Liver (tissue), 9 donors: ENCODE data around the gene OOSP4A. TPM values are rescaled to one million over a fixed set of nuclear protein-coding genes. Genes with fewer than 3 reads are reported as not detected.

ENCODE experiments used
- DNase-seq: peaks from one replicate; pipeline ENCODE4 v3.0.0-alpha.2; 2017; ENCODE audit warnings: low spot score
- H3K27ac ChIP-seq, 2 donors: one replicate each; pipeline ENCODE4 v1.7.0; 2013; ENCODE audit warnings: inconsistent platforms in 2 of 2, low read length in 2 of 2, control low read depth in 1 of 2, low read depth in 1 of 2, mild to moderate bottlenecking in 1 of 2
- H3K27me3 ChIP-seq, 4 donors: one replicate each; pipeline versions ENCODE4 v1.6.1 to v1.7.0; 2013; ENCODE audit warnings: low read length in 3 of 4, inconsistent platforms in 1 of 4, mild to moderate bottlenecking in 1 of 4, moderate library complexity in 1 of 4; ENCODE audit not compliant: control insufficient read depth in 4 of 4, insufficient read depth in 4 of 4
- H3K36me3 ChIP-seq, 4 donors: one replicate each; pipeline versions ENCODE4 v1.6.1 to v1.7.0; 2013; ENCODE audit warnings: low read length in 3 of 4, mild to moderate bottlenecking in 3 of 4, low read depth in 1 of 4, moderate library complexity in 1 of 4; ENCODE audit not compliant: control insufficient read depth in 4 of 4, insufficient read depth in 3 of 4
- H3K4me1 ChIP-seq, 4 donors: one replicate each; pipeline versions ENCODE4 v1.6.1 to v1.7.0; 2013; ENCODE audit warnings: low read length in 3 of 4, mild to moderate bottlenecking in 3 of 4, moderate library complexity in 1 of 4; ENCODE audit not compliant: control insufficient read depth in 4 of 4, insufficient read depth in 4 of 4
- H3K4me3 ChIP-seq, 3 donors: one replicate each; pipeline versions ENCODE4 v1.6.1 to v1.7.0; 2013; ENCODE audit warnings: low read length in 3 of 3, control low read depth in 1 of 3, low read depth in 1 of 3, mild to moderate bottlenecking in 1 of 3
- H3K9ac ChIP-seq, 2 donors: one replicate each; pipeline ENCODE4 v1.7.0; 2013; ENCODE audit warnings: low read length in 2 of 2, mild to moderate bottlenecking in 2 of 2, moderate library complexity in 2 of 2, control low read depth in 1 of 2, low read depth in 1 of 2
- H3K9me3 ChIP-seq, 4 donors: one replicate each; pipeline versions ENCODE4 v1.6.1 to v1.7.0; 2013; ENCODE audit warnings: low read length in 3 of 4; ENCODE audit not compliant: control insufficient read depth in 4 of 4
- CTCF ChIP-seq: fragments of 150-350 bp; IDR thresholded peaks from 2 replicates; pipeline ENCODE4 v1.5.1; 2017; ENCODE audit warnings: improper control_type of control experiment, low read depth, low read length; ENCODE audit not compliant: missing input control
- EGR1 ChIP-seq, 2 donors: IDR thresholded peaks; 2 replicates each; pipeline ENCODE4 v1.6.1; 2016 to 2018; ENCODE audit warnings: antibody characterized with exemption in 2 of 2, low read depth in 2 of 2
- FOXA2 ChIP-seq: IDR thresholded peaks from 2 replicates; pipeline ENCODE4 v1.6.1; 2016; ENCODE audit warnings: antibody characterized with exemption
- GABPA ChIP-seq, 2 donors: IDR thresholded peaks in 1 of 2; conservative IDR thresholded peaks in 1 of 2; 2 replicates each; pipeline ENCODE4 v1.6.1; 2016; ENCODE audit warnings: antibody characterized with exemption in 2 of 2, mild to moderate bottlenecking in 1 of 2, moderate library complexity in 1 of 2
- HNF4A ChIP-seq, 2 donors: conservative IDR thresholded peaks; 2 replicates each; pipeline ENCODE4 v1.6.1; 2016; ENCODE audit warnings: antibody characterized with exemption in 2 of 2, mild to moderate bottlenecking in 2 of 2
- HNF4G ChIP-seq: IDR thresholded peaks from 2 replicates; pipeline ENCODE4 v1.6.1; 2016; ENCODE audit warnings: antibody characterized with exemption
- JUND ChIP-seq, 2 donors: IDR thresholded peaks; 2 replicates each; pipeline ENCODE4 v1.6.1; 2016; ENCODE audit warnings: antibody characterized with exemption in 2 of 2
- NR2F2 ChIP-seq: IDR thresholded peaks from 2 replicates; pipeline ENCODE4 v1.6.1; 2016; ENCODE audit warnings: antibody characterized with exemption
- RAD21 ChIP-seq, 2 donors: IDR thresholded peaks; 2 replicates each; pipeline ENCODE4 v1.6.1; 2016; ENCODE audit warnings: antibody characterized with exemption in 2 of 2, mild to moderate bottlenecking in 2 of 2
- REST ChIP-seq: IDR thresholded peaks from 2 replicates; pipeline ENCODE4 v1.6.1; 2016; ENCODE audit warnings: antibody characterized with exemption, mild to moderate bottlenecking
- YY1 ChIP-seq: IDR thresholded peaks from 2 replicates; pipeline ENCODE4 v1.6.1; 2016; ENCODE audit warnings: antibody characterized with exemption, mild to moderate bottlenecking
- ZBTB33 ChIP-seq: IDR thresholded peaks from 2 replicates; pipeline ENCODE4 v1.6.1; 2016; ENCODE audit warnings: antibody characterized with exemption
- WGBS: extraction: QIAGEN DNeasy Blood & Tissue Kit; methylation state at CpG from one replicate; pipeline ENCODE4 v1.1.7; 2013; 5-methylcytosine and 5-hydroxymethylcytosine counted together
- polyA plus RNA-seq, 2 donors: library from polyadenylated mRNA; stranded (reverse) in 1 of 2; unstranded in 1 of 2; fragments of 200-250 nt in 1 of 2; fragments of >200 nt in 1 of 2; fragmentation: Nextera tagmentation in 1 of 2; extraction: Ambion mirVana in 1 of 2; gene quantifications; one replicate each; pipeline versions ENCODE4 v1.2.1 to v1.2.3, GENCODE V29; 2013 to 2015
- total RNA-seq, 2 donors: library from RNA; depleted of rRNA; stranded (reverse); fragments of >200 nt; gene quantifications; one replicate each; pipeline ENCODE4 v1.2.3, GENCODE V29; 2014
- TF ChIP-seq, protein P1 (sequence below): IDR thresholded peaks from 2 replicates; pipeline ENCODE4 v1.6.1; 2016; ENCODE audit warnings: antibody characterized with exemption
- donor health status: healthy.
- donor health status: healthy.
- donor health status: healthy.
- donor health status: healthy.
- donor health status: healthy.

The OOSP4A gene
- total and polyA plus RNA-seq, 4 donors: not detected

- Histone ChIP-seq H3K36me3 (no peaks in the 10 kb centered on the region), H3K9ac (no peak overlapping the region), H3K4me3 (no peak overlapping the region), H3K27me3 (no peaks in the 10 kb centered on the region), H3K27ac (no peak overlapping the region), H3K4me1 (no peaks in the 10 kb centered on the region), H3K9me3 (peaks cover 0 to 2% (median 0%) of the 10 kb centered on the region in 4 donors)
- 69% methylated on average over 1 of the region's 1 CpG for WGBS
- TF ChIP-seq HNF4A (conservative IDR thresholded peaks at IDR 0.05) (no peak), RAD21 (IDR thresholded peaks at IDR 0.05) (no peak), NR2F2 (no peak), FOXA2 (no peak), YY1 (no peak), EGR1 (IDR thresholded peaks at IDR 0.05; ENCODE audit: low read depth in 2 of 2) (no peak), HNF4G (no peak), CTCF (no peak), GABPA (IDR thresholded peaks at IDR 0.05 in 1 of 2, conservative IDR thresholded peaks at IDR 0.05 in 1 of 2) (no peak)
- TF ChIP-seq, protein P1, sequence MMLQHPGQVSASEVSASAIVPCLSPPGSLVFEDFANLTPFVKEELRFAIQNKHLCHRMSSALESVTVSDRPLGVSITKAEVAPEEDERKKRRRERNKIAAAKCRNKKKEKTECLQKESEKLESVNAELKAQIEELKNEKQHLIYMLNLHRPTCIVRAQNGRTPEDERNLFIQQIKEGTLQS: no peak
- no peak for DNase-seq
Observed at GRCh38 chr11:59931688-59932087, 32.1 kb upstream of the OOSP4A start.

GRCh38 chr11:59938132-59938531 lies 25.7 kb upstream of the OOSP4A start, which contains the start of gene OOSP1:
Gene OOSP1, plus strand, starts transcription at chr11:59938432. Its CDS starts 23 bp downstream, at chr11:59938455.
- WGBS: 56% methylated on average over 2 of the region's 2 CpGs
- no peak for TF ChIP-seq JUND (IDR thresholded peaks at IDR 0.05)
- no peak for TF ChIP-seq REST
- TF ChIP-seq EGR1 (IDR thresholded peaks at IDR 0.05; ENCODE audit: low read depth in 2 of 2): no peak
- no peak for TF ChIP-seq ZBTB33
- no peak for TF ChIP-seq CTCF
- no peak for TF ChIP-seq NR2F2
- TF ChIP-seq, protein P1: no peak
- H3K9ac ChIP-seq: no peak within 1 kb of the TSS
- H3K4me3 ChIP-seq: no peak within 1 kb of the TSS
- H3K27me3 ChIP-seq: peaks cover 0 to 2% (median 0%) of the 10 kb centered on the region in 4 donors
- H3K27ac ChIP-seq: no peak within 1 kb of the TSS
- H3K4me1 ChIP-seq: no peaks in the 10 kb centered on the region
- no peak for DNase-seq
- H3K9me3 ChIP-seq: no peaks in the 10 kb centered on the region
- H3K36me3 ChIP-seq: no peaks in the 10 kb centered on the region
